ACC112 (cell line): ENCODE results near the gene CLIC6.

Experiments used
- H2AFZ ChIP-seq: fragments of 200-600 bp; sonication (generic); one replicate; pipeline ENCODE4 v1.6.0; 2017; ENCODE audit warnings: antibody characterized with exemption, low read length; ENCODE audit not compliant: unreplicated experiment
- H3K27ac ChIP-seq: fragments of 200-600 bp; sonication (generic); 2 replicates; pipeline ENCODE4 v1.5.1; 2014; ENCODE audit warnings: low read depth, mild to moderate bottlenecking, antibody characterized with exemption, low read length, moderate library complexity
- H3K27me3 ChIP-seq: fragments of 200-600 bp; sonication (generic); 2 replicates; pipeline ENCODE4 v1.6.1; 2014; ENCODE audit warnings: mild to moderate bottlenecking, antibody characterized with exemption, low read length, moderate library complexity, mixed read lengths; ENCODE audit not compliant: insufficient read depth
- H3K36me3 ChIP-seq: fragments of 200-600 bp; sonication (generic); 2 replicates; pipeline ENCODE4 v1.6.1; 2016; ENCODE audit warnings: mild to moderate bottlenecking, antibody characterized with exemption, low read length, moderate library complexity, mixed read lengths; ENCODE audit not compliant: insufficient read depth
- H3K4me1 ChIP-seq: fragments of 200-600 bp; sonication (generic); one replicate; pipeline ENCODE4 v1.6.1; 2016; ENCODE audit warnings: low read length, mixed read lengths; ENCODE audit not compliant: insufficient read depth, unreplicated experiment, control insufficient read depth
- H3K4me3 ChIP-seq: fragments of 200-600 bp; sonication (generic); 2 replicates; pipeline ENCODE4 v1.5.1; 2014; ENCODE audit warnings: mild to moderate bottlenecking, low read depth, low read length
- H3K79me2 ChIP-seq: fragments of 200-600 bp; sonication (generic); one replicate; pipeline ENCODE4 v1.6.0; 2016; ENCODE audit warnings: low read length; ENCODE audit not compliant: control insufficient read depth, unreplicated experiment, insufficient read depth

The CLIC6 gene

GRCh38 chr21:34766862-34767261 lies 98.1 kb downstream of the CLIC6 start:
- H3K36me3 ChIP-seq: no peaks in the 10 kb centered on the region
- peaks cover 6% of the 10 kb centered on the region for H3K4me1 ChIP-seq
- no peaks in the 10 kb centered on the region for H3K79me2 ChIP-seq
- H2AFZ ChIP-seq: no peak overlapping the region
- no peak overlapping the region for H3K4me3 ChIP-seq
- H3K27ac ChIP-seq: no peak overlapping the region
- H3K27me3 ChIP-seq: no peaks in the 10 kb centered on the region
